Mesenchymal stem cell (in vitro differentiated cells and primary cell): Measurements from ENCODE around the gene PI16.

Source experiments
- DNase-seq: peaks from one replicate; pipeline ENCODE4 v3.0.0-alpha.2; 2013
- H2AFZ ChIP-seq: one replicate; pipeline ENCODE4 v1.6.1; 2013; ENCODE audit warnings: low read depth, mild to moderate bottlenecking, control low read depth, inconsistent platforms, low read length, moderate library complexity
- H2AK5ac ChIP-seq: 2 replicates; pipeline ENCODE4 v1.6.1; 2013; ENCODE audit warnings: low read length, moderate library complexity, mild to moderate bottlenecking, inconsistent platforms; ENCODE audit not compliant: severe bottlenecking
- H2BK120ac ChIP-seq: one replicate; pipeline ENCODE4 v1.6.1; 2013; ENCODE audit warnings: low read depth, mild to moderate bottlenecking, inconsistent platforms, low read length, moderate library complexity
- H2BK12ac ChIP-seq, 2 experiments: one replicate each; pipeline ENCODE4 v1.6.1; 2013; ENCODE audit warnings: inconsistent platforms in 2 of 2, low read length in 2 of 2, mild to moderate bottlenecking in 2 of 2, moderate library complexity in 2 of 2, control low read depth in 1 of 2
- H2BK15ac ChIP-seq: one replicate; pipeline ENCODE4 v1.6.1; 2013; ENCODE audit warnings: mild to moderate bottlenecking, low read depth, inconsistent platforms; ENCODE audit not compliant: poor library complexity, severe bottlenecking
- H2BK5ac ChIP-seq: 2 replicates; pipeline ENCODE4 v1.6.1; 2013; ENCODE audit warnings: low read depth, mild to moderate bottlenecking, low read length, control low read depth, inconsistent platforms; ENCODE audit not compliant: poor library complexity, severe bottlenecking
- H3K14ac ChIP-seq, 2 experiments: one replicate each; pipeline ENCODE4 v1.6.1; 2013; ENCODE audit warnings: inconsistent platforms in 2 of 2, low read length in 2 of 2, control low read depth in 1 of 2, mild to moderate bottlenecking in 1 of 2, moderate library complexity in 1 of 2
- H3K18ac ChIP-seq, 2 experiments: one replicate each; pipeline ENCODE4 v1.6.1; 2013; ENCODE audit warnings: inconsistent platforms in 2 of 2, low read length in 2 of 2, control low read depth in 1 of 2, low read depth in 1 of 2, mild to moderate bottlenecking in 1 of 2
- H3K23ac ChIP-seq, 2 experiments: one replicate each; pipeline ENCODE4 v1.6.1; 2013; ENCODE audit warnings: inconsistent platforms in 2 of 2, low read length in 2 of 2, mild to moderate bottlenecking in 2 of 2, moderate library complexity in 2 of 2, control low read depth in 1 of 2
- H3K27ac ChIP-seq: 2 replicates; pipeline ENCODE4 v1.5.1; 2013; ENCODE audit warnings: mild to moderate bottlenecking, moderate library complexity, low read length, control low read depth, inconsistent platforms; ENCODE audit not compliant: poor library complexity, severe bottlenecking
- H3K27me3 ChIP-seq, 2 experiments: 2 replicates each; pipeline versions ENCODE4 v1.6.1 to v1.7.0; 2013; ENCODE audit warnings: low read length in 2 of 2, mild to moderate bottlenecking in 2 of 2, moderate library complexity in 2 of 2, control low read depth in 1 of 2, inconsistent platforms in 1 of 2; ENCODE audit not compliant: control insufficient read depth in 1 of 2, insufficient read depth in 1 of 2
- H3K36me3 ChIP-seq, 2 experiments: 2 replicates each; pipeline versions ENCODE4 v1.6.1 to v1.7.0; 2013; ENCODE audit warnings: low read length in 2 of 2, control low read depth in 1 of 2, inconsistent platforms in 1 of 2, low read depth in 1 of 2, mild to moderate bottlenecking in 1 of 2; ENCODE audit not compliant: insufficient read depth in 2 of 2, control insufficient read depth in 1 of 2
- H3K4ac ChIP-seq, 2 experiments: one replicate each; pipeline ENCODE4 v1.6.1; 2013; ENCODE audit warnings: inconsistent platforms in 2 of 2, low read length in 2 of 2, mild to moderate bottlenecking in 2 of 2, moderate library complexity in 2 of 2, control low read depth in 1 of 2, low read depth in 1 of 2
- H3K4me1 ChIP-seq: 2 replicates; pipeline ENCODE4 v1.6.1; 2013; ENCODE audit warnings: low read depth, low read length, control low read depth; ENCODE audit not compliant: control insufficient read depth, insufficient read depth
- H3K4me2 ChIP-seq: 2 replicates; pipeline ENCODE4 v1.6.1; 2013; ENCODE audit warnings: low read length, mild to moderate bottlenecking, inconsistent platforms; ENCODE audit not compliant: poor library complexity, severe bottlenecking
- H3K4me3 ChIP-seq, 2 experiments: 2 replicates each; pipeline versions ENCODE4 v1.5.1 to v1.7.0; 2013; ENCODE audit warnings: low read length in 2 of 2, mild to moderate bottlenecking in 2 of 2, control low read depth in 1 of 2, low read depth in 1 of 2; ENCODE audit not compliant: insufficient read depth in 1 of 2
- H3K79me1 ChIP-seq: replicated peaks from 2 replicates; pipeline ENCODE4 v1.6.1; 2013; ENCODE audit warnings: mild to moderate bottlenecking, control low read depth, low read length, inconsistent platforms; ENCODE audit not compliant: poor library complexity, severe bottlenecking
- H3K9ac ChIP-seq: 2 replicates; pipeline ENCODE4 v1.7.0; 2013; ENCODE audit warnings: mild to moderate bottlenecking, low read length, moderate library complexity
- H3K9me3 ChIP-seq: 2 replicates; pipeline ENCODE4 v1.7.0; 2013; ENCODE audit warnings: mild to moderate bottlenecking, low read length; ENCODE audit not compliant: control insufficient read depth
- H4K8ac ChIP-seq: one replicate; pipeline ENCODE4 v1.6.1; 2013; ENCODE audit warnings: inconsistent platforms, mild to moderate bottlenecking, low read length, moderate library complexity
- H4K91ac ChIP-seq: one replicate; pipeline ENCODE4 v1.6.1; 2013; ENCODE audit warnings: mild to moderate bottlenecking, low read length, inconsistent platforms
- WGBS: methylation state at CpG from one replicate; pipeline ENCODE4 v1.1.7; 2013; ENCODE audit warnings: mixed read lengths; 5-methylcytosine and 5-hydroxymethylcytosine counted together

The PI16 gene

DNA sequence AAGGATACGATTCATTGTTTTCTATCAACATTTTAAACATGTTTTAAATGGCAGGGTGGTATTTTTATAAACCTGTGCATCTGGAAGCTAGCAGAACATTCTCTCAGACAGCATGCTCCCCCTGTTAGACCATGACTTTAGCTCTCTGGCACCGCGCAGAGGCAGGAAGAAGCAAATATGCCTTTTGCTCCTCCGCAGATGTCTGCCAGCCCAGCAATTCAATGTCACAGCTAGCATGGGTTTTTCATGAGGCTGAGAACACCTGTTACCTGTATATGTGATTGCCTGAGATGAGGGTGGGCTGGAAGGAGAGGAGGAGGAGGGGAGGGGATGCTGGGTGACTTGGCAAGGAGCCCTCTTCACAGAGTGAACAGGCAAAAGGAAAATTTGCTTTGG lies 24.8 kb downstream of the PI16 start:
- Histone ChIP-seq H2AK5ac (no peak overlapping the region), H2BK5ac (no peak overlapping the region), H3K79me1 (peaks cover 36% of the 10 kb centered on the region), H3K4ac (no peak overlapping the region), H2AFZ (no peak overlapping the region), H3K27me3 (no peaks in the 10 kb centered on the region), H3K23ac (no peak overlapping the region), H3K9me3 (no peaks in the 10 kb centered on the region), H3K4me2 (no peak overlapping the region), H2BK15ac (no peak overlapping the region), H2BK12ac (no peak overlapping the region), H3K36me3 (peaks cover 50 to 57% of the 10 kb centered on the region in 2 experiments), H4K8ac (no peak overlapping the region), H3K9ac (peak overlapping the region; percentile 56), H3K18ac (no peak overlapping the region), H4K91ac (no peak overlapping the region), H3K4me3 (no peak overlapping the region), H3K4me1 (peaks cover 14% of the 10 kb centered on the region), H2BK120ac (no peak overlapping the region), H3K14ac (no peak overlapping the region), H3K27ac (no peak overlapping the region)
- 78% methylated on average over 3 of the region's 4 CpGs for WGBS
- DNase-seq = no peak

- Histone ChIP-seq H4K8ac (no peak overlapping the region), H2AFZ (no peak overlapping the region), H2AK5ac (no peak overlapping the region), H2BK15ac (no peak overlapping the region), H2BK5ac (no peak overlapping the region), H3K14ac (no peak overlapping the region), H3K79me1 (peaks cover 34% of the 10 kb centered on the region), H3K9me3 (no peaks in the 10 kb centered on the region), H3K4me1 (peaks cover 17% of the 10 kb centered on the region), H3K36me3 (peaks cover 43 to 50% of the 10 kb centered on the region in 2 experiments), H3K27ac (no peak overlapping the region), H3K9ac (peak overlapping the region; percentile 19), H3K4me3 (no peak overlapping the region), H3K4me2 (no peak overlapping the region), H3K23ac (no peak overlapping the region), H3K4ac (no peak overlapping the region), H2BK120ac (no peak overlapping the region), H3K27me3 (no peaks in the 10 kb centered on the region), H3K18ac (no peak overlapping the region), H2BK12ac (no peak overlapping the region), H4K91ac (no peak overlapping the region)
- DNase-seq = no peak
- 92% methylated on average over 6 of the region's 6 CpGs for WGBS
Observed at GRCh38 chr6:36980129-36980528, 25.6 kb downstream of the PI16 start.

GRCh38 chr6:36980876-36981619 lies 26.5 kb downstream of the PI16 start:
- peaks cover 26% of the 10 kb centered on the region for H3K79me1 ChIP-seq
- H2BK5ac ChIP-seq = no peak overlapping the region
- no peak overlapping the region for H3K18ac ChIP-seq
- no peak overlapping the region for H4K91ac ChIP-seq
- no peak overlapping the region for H3K4me3 ChIP-seq
- no peaks in the 10 kb centered on the region for H3K27me3 ChIP-seq
- H3K4me1 ChIP-seq = peaks cover 17% of the 10 kb centered on the region
- H3K27ac ChIP-seq = no peak overlapping the region
- no peak overlapping the region for H2BK12ac ChIP-seq
- H2AK5ac ChIP-seq = no peak overlapping the region
- DNase-seq = no peak
- 90% methylated on average over 14 of the region's 14 CpGs for WGBS
- H2BK15ac ChIP-seq = no peak overlapping the region
- H3K36me3 ChIP-seq = peaks cover 34 to 40% of the 10 kb centered on the region in 2 experiments
- no peak overlapping the region for H3K14ac ChIP-seq
- H3K4me2 ChIP-seq = no peak overlapping the region
- no peak overlapping the region for H2AFZ ChIP-seq
- H3K9me3 ChIP-seq = no peaks in the 10 kb centered on the region
- no peak overlapping the region for H3K4ac ChIP-seq
- H3K9ac ChIP-seq = peak overlapping the region; percentile 4
- H3K23ac ChIP-seq = peak overlapping the region in 1 of 2 experiments; percentile 47
- H4K8ac ChIP-seq = no peak overlapping the region
- H2BK120ac ChIP-seq = no peak overlapping the region

GRCh38 chr6:36983538-36983937 lies 29.0 kb downstream of the PI16 start:
- Histone ChIP-seq H2BK12ac (no peak overlapping the region), H3K4me2 (no peak overlapping the region), H3K27me3 (no peaks in the 10 kb centered on the region), H3K4ac (no peak overlapping the region), H3K4me3 (peak overlapping the region in 1 of 2 experiments; percentile 90), H4K91ac (no peak overlapping the region), H3K4me1 (peaks cover 17% of the 10 kb centered on the region), H2BK5ac (no peak overlapping the region), H3K79me1 (peaks cover under 1% of the 10 kb centered on the region), H4K8ac (no peak overlapping the region), H3K9ac (peak overlapping the region; percentile 98), H3K14ac (no peak overlapping the region), H2BK15ac (no peak overlapping the region), H3K9me3 (no peaks in the 10 kb centered on the region), H2BK120ac (no peak overlapping the region), H3K36me3 (peaks cover 9 to 15% of the 10 kb centered on the region in 2 experiments), H3K23ac (no peak overlapping the region), H2AK5ac (no peak overlapping the region), H2AFZ (no peak overlapping the region), H3K27ac (no peak overlapping the region), H3K18ac (no peak overlapping the region)
- 95% methylated on average over 3 of the region's 3 CpGs for WGBS
- DNase-seq = no peak
